HG03432 (cell line): ENCODE measurements around the gene CYP2C18.
"Not testable (repeated sequence)": the region's sequence is repeated elsewhere in the genome, so short reads cannot be mapped to it uniquely, and the experiment has no call there.

Source experiments
- ATAC-seq: cut with Tn5 transposase; IDR thresholded peaks from one replicate; pipeline ENCODE4 v1.9.1; 2021; ENCODE audit warnings: mild to moderate bottlenecking, moderate library complexity; ENCODE audit not compliant: unreplicated experiment

Gene CYP2C18

GRCh38 chr10:94738588-94738987, 55.1 kb downstream of the CYP2C18 start:
- ATAC-seq: no peak

GRCh38 chr10:94747137-94747536, 63.6 kb downstream of the CYP2C18 start:
- ATAC-seq: no peak

GRCh38 chr10:94747838-94748237, 64.3 kb downstream of the CYP2C18 start:
- ATAC-seq: no peak

GRCh38 chr10:94757916-94758315, 74.4 kb downstream of the CYP2C18 start:
- no peak for ATAC-seq

GRCh38 chr10:94760586-94761178, 77.2 kb downstream of the CYP2C18 start:
- no peak for ATAC-seq

- ATAC-seq: no peak
Measured at GRCh38 chr10:94762393-94762792, 78.9 kb downstream of the CYP2C18 start, which contains the start of gene CYP2C19. CYP2C19 (plus strand) TSS chr10:94762681; CDS start chr10:94762706, 25 bp downstream.

GRCh38 chr10:94775425-94775824, 91.9 kb downstream of the CYP2C18 start:
- ATAC-seq: not testable (repeated sequence)

- ATAC-seq: no peak
Measured at GRCh38 chr10:94777886-94778458, 94.4 kb downstream of the CYP2C18 start.

- no peak for ATAC-seq
Measured at GRCh38 chr10:94780844-94781243, 97.3 kb downstream of the CYP2C18 start.

GRCh38 chr10:94784256-94784655, 100.7 kb downstream of the CYP2C18 start:
- no peak for ATAC-seq

GRCh38 chr10:94785211-94785610, 101.7 kb downstream of the CYP2C18 start:
- ATAC-seq: no peak
